Measurements from ENCODE around the gene RCOR2. TPM values are rescaled to one million over a fixed set of nuclear protein-coding genes. Genes with fewer than 3 reads are reported as not detected.

RCOR2 gene
- total and polyA plus RNA-seq, 2 of the 13 experiments (the other 11 are each of a cell fraction or from before 2014, with no cell fraction given): 8.3 to 8.5 TPM

GRCh38 chr11:63939397-63939891 lies 22.5 kb upstream of the RCOR2 start (continued):
- no peak for TF ChIP-seq ZNF318 (CRISPR knock-in tag; IDR thresholded peaks at IDR 0.05)
- no peak for TF ChIP-seq ZNF577 (CRISPR knock-in tag; IDR thresholded peaks at IDR 0.05; ENCODE audit: borderline replicate concordance, low read depth)
- no peak for TF ChIP-seq ZNF850 (CRISPR knock-in tag; conservative IDR thresholded peaks at IDR 0.05)
- no peak for TF ChIP-seq PAX8 (CRISPR knock-in tag; IDR thresholded peaks at IDR 0.05; ENCODE audit: borderline replicate concordance)
- TF ChIP-seq NBN (conservative IDR thresholded peaks at IDR 0.05): no peak
- peak; percentile 7; the same call in 1 of the 2 replicates for TF ChIP-seq PATZ1 (CRISPR knock-in tag; IDR thresholded peaks at IDR 0.05)
- 0 out of 2 replicates have a peak, but pooled peaks have one; percentile 30 for TF ChIP-seq ZNF414 (CRISPR knock-in tag; IDR thresholded peaks at IDR 0.05)
- 0 out of 2 replicates have a peak, but pooled peaks have one; percentile 33 for TF ChIP-seq BRF2 (CRISPR knock-in tag; IDR thresholded peaks at IDR 0.05)
- TF ChIP-seq KDM5A (IDR thresholded peaks at IDR 0.05; ENCODE audit: borderline replicate concordance, low read length): peak; percentile 44; the same call in 1 of the 2 replicates
- TF ChIP-seq FUBP1 (CRISPR knock-in tag; IDR thresholded peaks at IDR 0.05; ENCODE audit: borderline replicate concordance): no peak
- no peak for TF ChIP-seq EP300 (IDR thresholded peaks at IDR 0.05; ENCODE audit: low read depth in 2 of 2, low read length in 2 of 2)
- 0 out of 2 replicates have a peak, but pooled peaks have one; percentile 2 for TF ChIP-seq EP300 (CRISPR knock-in tag; IDR thresholded peaks at IDR 0.05; ENCODE audit: borderline replicate concordance)
- TF ChIP-seq ZNF484 (CRISPR knock-in tag; IDR thresholded peaks at IDR 0.05; ENCODE audit: borderline replicate concordance, low read depth): no peak
- TF ChIP-seq ZNF382 (CRISPR knock-in tag; IDR thresholded peaks at IDR 0.05; ENCODE audit: borderline replicate concordance): no peak
- TF ChIP-seq JUN (CRISPR knock-in tag; IDR thresholded peaks at IDR 0.05): no peak

Data from HepG2 (cell line).